OCI-LY7 (cell line): ENCODE measurements around the gene AXIN1. TPM values are rescaled to one million over a fixed set of nuclear protein-coding genes. Genes with fewer than 3 reads are reported as not detected.
"Not testable (repeated sequence)": the region's sequence is repeated elsewhere in the genome, so short reads cannot be mapped to it uniquely, and the experiment has no call there.

ENCODE experiments used
- BruUV-seq: library from RNA; stranded (reverse); fragments of 400-500 nt; replicated peaks from 2 replicates; lab custom pipeline; 2021; lab: Mats Ljungman, UMichigan
- CTCF ChIA-PET: fragments of 300-600 bp; sonication (Branson Sonifier 250); formaldehyde crosslinking; loops from one replicate; lab custom pipeline; 2022; ENCODE audit warnings: antibody characterized with exemption; ENCODE audit not compliant: unreplicated experiment; lab: Charles Lee
- POLR2A ChIA-PET: fragments of 300-600 bp; sonication (Branson Sonifier 250); formaldehyde crosslinking; loops from one replicate; lab custom pipeline; 2022; ENCODE audit warnings: antibody characterized with exemption; lab: Charles Lee
- DNase-seq: peaks from one replicate; pipeline ENCODE4 v3.0.0-alpha.2; 2015; ENCODE audit warnings: low spot score
- H2AFZ ChIP-seq: fragments of 200-600 bp; sonication (generic), shearing (Covaris generic); 2 replicates; pipeline ENCODE4 v1.6.1; 2014; ENCODE audit warnings: mild to moderate bottlenecking, antibody characterized with exemption, low read length, moderate library complexity
- H3K27ac ChIP-seq: fragments of 200-600 bp; sonication (generic); 2 replicates; pipeline ENCODE4 v1.5.1; 2014; ENCODE audit warnings: mixed run types, low read depth, mild to moderate bottlenecking, moderate library complexity, low read length, inconsistent platforms; ENCODE audit not compliant: poor library complexity, severe bottlenecking
- H3K36me3 ChIP-seq: fragments of 200-600 bp; sonication (generic); 2 replicates; pipeline ENCODE4 v1.6.1; 2014; ENCODE audit warnings: mild to moderate bottlenecking, antibody characterized with exemption, low read length, moderate library complexity, mixed read lengths; ENCODE audit not compliant: insufficient read depth
- H3K4me1 ChIP-seq: fragments of 200-600 bp; sonication (generic); 2 replicates; pipeline ENCODE4 v1.5.1; 2014; ENCODE audit warnings: mild to moderate bottlenecking, low read length; ENCODE audit not compliant: insufficient read depth, poor library complexity, severe bottlenecking
- H3K4me2 ChIP-seq: fragments of 200-600 bp; sonication (generic); 2 replicates; pipeline ENCODE4 v1.6.1; 2014; ENCODE audit warnings: mild to moderate bottlenecking, low read length
- H3K4me3 ChIP-seq: fragments of 200-600 bp; sonication (generic); 2 replicates; pipeline ENCODE4 v1.5.1; 2014; ENCODE audit warnings: mild to moderate bottlenecking, low read depth, low read length; ENCODE audit not compliant: poor library complexity, severe bottlenecking
- H3K79me2 ChIP-seq: fragments of 200-600 bp; sonication (generic); 2 replicates; pipeline ENCODE4 v1.6.1; 2016; ENCODE audit warnings: low read depth, mild to moderate bottlenecking, low read length, moderate library complexity, mixed read lengths; ENCODE audit not compliant: insufficient read depth
- H3K9me2 ChIP-seq: fragments of 200-600 bp; sonication (generic); 2 replicates; pipeline ENCODE4 v1.6.1; 2016; ENCODE audit warnings: mild to moderate bottlenecking, low read length, mixed read lengths; ENCODE audit not compliant: insufficient read depth
- H3K9me3 ChIP-seq: fragments of 200-600 bp; sonication (generic); 2 replicates; pipeline ENCODE4 v1.6.1; 2014; ENCODE audit warnings: mild to moderate bottlenecking, mixed run types, low read length, mixed read lengths
- H4K20me1 ChIP-seq: fragments of 200-600 bp; sonication (generic); 2 replicates; pipeline ENCODE4 v1.6.1; 2014; ENCODE audit warnings: mild to moderate bottlenecking, antibody characterized with exemption, low read length, moderate library complexity, mixed read lengths; ENCODE audit not compliant: insufficient read depth
- EZH2phosphoT487 ChIP-seq: fragments of 200-600 bp; sonication (generic); IDR thresholded peaks from 2 replicates; pipeline ENCODE4 v1.6.1; 2018; ENCODE audit warnings: low read depth, borderline replicate concordance, mild to moderate bottlenecking, mixed run types, antibody characterized with exemption, low read length, moderate library complexity, mixed read lengths
- intact Hi-C: fragments of 100-400 bp; cut with micrococcal nuclease; formaldehyde crosslinking; loops from one replicate; pipeline ENCODE4 v1.10.0; 2022; ENCODE audit not compliant: unreplicated experiment
- total RNA-seq, 2 experiments: library from RNA; depleted of rRNA in 1 of 2; stranded (reverse); fragments of >200 nt in 1 of 2; shearing (Covaris generic) in 1 of 2; gene quantifications; 2 replicates each; pipeline ENCODE4 v1.2.3, GENCODE V29; 2014 to 2022
- TF ChIP-seq, protein P1 (sequence below): fragments of 200-600 bp; sonication (generic); conservative IDR thresholded peaks from 2 replicates; pipeline ENCODE4 v1.5.1; 2014; ENCODE audit warnings: mild to moderate bottlenecking, antibody characterized with exemption, low read length, moderate library complexity, mixed read lengths

AXIN1 gene
- total RNA-seq, 2 experiments from 2014 or later: 29.0 to 30.3 TPM

DNA sequence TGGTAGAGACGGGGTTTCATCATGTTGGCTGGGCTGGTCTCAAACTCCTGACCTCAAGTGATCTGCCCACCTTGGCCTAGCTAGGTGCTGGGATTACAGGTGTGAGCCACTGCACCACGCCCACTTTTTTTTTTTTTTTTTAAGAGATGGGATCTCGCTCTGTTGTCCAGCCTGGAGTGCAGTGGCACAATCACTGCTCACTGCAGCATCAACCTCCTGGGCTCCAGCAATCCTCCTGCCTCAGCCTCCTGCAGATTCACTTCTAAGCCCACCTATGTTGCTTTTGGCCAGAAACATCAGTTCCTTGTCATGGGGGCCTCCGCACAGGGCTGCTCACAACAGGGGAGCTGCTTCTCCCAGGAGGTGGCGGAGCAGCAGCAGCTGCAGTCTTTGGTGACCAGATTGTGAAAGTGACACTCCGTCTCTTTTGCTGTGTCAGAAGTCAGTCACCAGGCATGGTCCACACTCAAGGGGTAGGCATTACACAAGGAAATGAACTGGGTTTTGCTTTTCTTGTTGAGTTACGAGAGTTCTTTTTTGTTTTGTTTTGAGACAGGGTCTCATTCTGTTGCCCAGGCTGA lies 40.0 kb upstream of the AXIN1 start:
- CTCF ChIA-PET: interaction anchor here (0.9 kb wide), 1 partner anchor 105 kb away, joined by 3 read pairs; no protein-coding TSS in a partner anchor
- Histone ChIP-seq H3K4me1 (peaks cover 8% of the 10 kb centered on the region), H3K27ac (no peak overlapping the region), H3K79me2 (no peaks in the 10 kb centered on the region), H3K4me3 (no peak overlapping the region), H3K36me3 (peaks cover 5% of the 10 kb centered on the region; the same call in 1 of the 2 replicates), H4K20me1 (no peaks in the 10 kb centered on the region), H3K9me2 (no peaks in the 10 kb centered on the region), H3K9me3 (peaks cover 5% of the 10 kb centered on the region), H3K4me2 (no peak overlapping the region), H2AFZ (no peak overlapping the region)
- intact Hi-C loops: loop anchor here (5.0 kb wide), 1 partner anchor 105 kb away; no protein-coding TSS in a partner anchor
- no peak for DNase-seq
- no peak for TF ChIP-seq EZH2phosphoT487
- TF ChIP-seq, protein P1, sequence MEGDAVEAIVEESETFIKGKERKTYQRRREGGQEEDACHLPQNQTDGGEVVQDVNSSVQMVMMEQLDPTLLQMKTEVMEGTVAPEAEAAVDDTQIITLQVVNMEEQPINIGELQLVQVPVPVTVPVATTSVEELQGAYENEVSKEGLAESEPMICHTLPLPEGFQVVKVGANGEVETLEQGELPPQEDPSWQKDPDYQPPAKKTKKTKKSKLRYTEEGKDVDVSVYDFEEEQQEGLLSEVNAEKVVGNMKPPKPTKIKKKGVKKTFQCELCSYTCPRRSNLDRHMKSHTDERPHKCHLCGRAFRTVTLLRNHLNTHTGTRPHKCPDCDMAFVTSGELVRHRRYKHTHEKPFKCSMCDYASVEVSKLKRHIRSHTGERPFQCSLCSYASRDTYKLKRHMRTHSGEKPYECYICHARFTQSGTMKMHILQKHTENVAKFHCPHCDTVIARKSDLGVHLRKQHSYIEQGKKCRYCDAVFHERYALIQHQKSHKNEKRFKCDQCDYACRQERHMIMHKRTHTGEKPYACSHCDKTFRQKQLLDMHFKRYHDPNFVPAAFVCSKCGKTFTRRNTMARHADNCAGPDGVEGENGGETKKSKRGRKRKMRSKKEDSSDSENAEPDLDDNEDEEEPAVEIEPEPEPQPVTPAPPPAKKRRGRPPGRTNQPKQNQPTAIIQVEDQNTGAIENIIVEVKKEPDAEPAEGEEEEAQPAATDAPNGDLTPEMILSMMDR: no peak
- no TSS peak for BruUV-seq
- POLR2A ChIA-PET: no interaction called here

DNA sequence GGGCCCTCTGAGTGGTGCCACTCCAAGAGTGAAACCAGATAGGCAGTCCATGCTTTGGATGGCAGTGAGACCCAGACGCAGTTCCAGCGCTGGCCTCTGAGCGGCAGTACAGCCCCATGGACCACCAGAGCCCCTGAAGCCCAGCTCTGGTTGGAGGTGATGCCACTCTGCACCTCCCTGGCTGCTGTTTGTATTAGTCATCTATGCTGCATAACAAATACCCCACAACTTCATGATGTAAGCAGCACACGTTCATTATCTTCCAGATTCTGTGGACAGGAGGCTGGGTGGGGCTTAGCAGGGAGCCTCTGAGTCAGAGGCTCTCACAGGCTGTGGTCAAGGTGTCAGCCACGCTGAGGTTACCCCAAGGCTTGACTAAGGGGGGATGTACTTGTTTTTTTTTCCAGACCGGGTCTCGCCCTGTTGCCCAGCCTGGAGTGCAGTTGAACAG lies 39.4 kb upstream of the AXIN1 start:
- Histone ChIP-seq H3K4me3 (no peak overlapping the region), H3K4me2 (no peak overlapping the region), H3K27ac (no peak overlapping the region), H3K79me2 (no peaks in the 10 kb centered on the region), H3K4me1 (peaks cover 8% of the 10 kb centered on the region), H2AFZ (no peak overlapping the region), H3K9me3 (peaks cover 5% of the 10 kb centered on the region), H3K36me3 (peaks cover 5% of the 10 kb centered on the region; the same call in 1 of the 2 replicates), H3K9me2 (no peaks in the 10 kb centered on the region), H4K20me1 (no peaks in the 10 kb centered on the region)
- TF ChIP-seq, protein P1: peak; percentile 86
- no peak for TF ChIP-seq EZH2phosphoT487
- no TSS peak for BruUV-seq
- intact Hi-C loops: loop anchor here (5.0 kb wide), 1 partner anchor 105 kb away; no protein-coding TSS in a partner anchor
- CTCF ChIA-PET: interaction anchor here (0.9 kb wide), 1 partner anchor 105 kb away, joined by 3 read pairs; no protein-coding TSS in a partner anchor
- POLR2A ChIA-PET: no interaction called here
- DNase-seq: peak; percentile 65

DNA sequence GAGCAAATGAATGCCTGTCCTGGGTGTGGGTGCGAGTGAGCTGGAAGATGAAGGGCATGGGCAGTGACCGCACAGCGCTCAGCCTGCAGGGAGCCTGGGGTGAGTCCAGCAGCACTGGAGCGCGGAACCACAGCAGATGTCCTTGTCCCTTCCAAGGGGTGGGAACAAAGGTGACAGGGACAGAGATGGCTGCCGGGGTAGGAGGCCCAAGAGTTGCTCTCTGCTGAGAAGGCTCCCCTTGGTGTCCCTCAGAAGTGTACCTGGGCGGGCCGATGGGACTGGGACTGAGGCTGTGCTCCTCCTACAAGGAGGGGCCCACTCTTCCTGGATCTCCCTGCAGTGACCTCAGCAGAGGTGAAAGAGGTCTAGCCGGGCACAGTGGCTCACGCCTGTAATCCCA lies 36.8 kb upstream of the AXIN1 start:
- no peak overlapping the region for H3K27ac ChIP-seq
- H4K20me1 ChIP-seq: no peaks in the 10 kb centered on the region
- no peaks in the 10 kb centered on the region for H3K79me2 ChIP-seq
- peaks cover 5% of the 10 kb centered on the region for H3K9me3 ChIP-seq
- POLR2A ChIA-PET: no interaction called here
- no peak for DNase-seq
- H3K36me3 ChIP-seq: peaks cover 5% of the 10 kb centered on the region; the same call in 1 of the 2 replicates
- intact Hi-C loops: no loop called here
- H3K4me2 ChIP-seq: no peak overlapping the region
- CTCF ChIA-PET: no interaction called here
- no peak overlapping the region for H3K4me3 ChIP-seq
- H3K4me1 ChIP-seq: peaks cover 4% of the 10 kb centered on the region
- TF ChIP-seq, protein P1: no peak
- no peak for TF ChIP-seq EZH2phosphoT487
- H3K9me2 ChIP-seq: no peaks in the 10 kb centered on the region
- no TSS peak for BruUV-seq
- no peak overlapping the region for H2AFZ ChIP-seq

DNA sequence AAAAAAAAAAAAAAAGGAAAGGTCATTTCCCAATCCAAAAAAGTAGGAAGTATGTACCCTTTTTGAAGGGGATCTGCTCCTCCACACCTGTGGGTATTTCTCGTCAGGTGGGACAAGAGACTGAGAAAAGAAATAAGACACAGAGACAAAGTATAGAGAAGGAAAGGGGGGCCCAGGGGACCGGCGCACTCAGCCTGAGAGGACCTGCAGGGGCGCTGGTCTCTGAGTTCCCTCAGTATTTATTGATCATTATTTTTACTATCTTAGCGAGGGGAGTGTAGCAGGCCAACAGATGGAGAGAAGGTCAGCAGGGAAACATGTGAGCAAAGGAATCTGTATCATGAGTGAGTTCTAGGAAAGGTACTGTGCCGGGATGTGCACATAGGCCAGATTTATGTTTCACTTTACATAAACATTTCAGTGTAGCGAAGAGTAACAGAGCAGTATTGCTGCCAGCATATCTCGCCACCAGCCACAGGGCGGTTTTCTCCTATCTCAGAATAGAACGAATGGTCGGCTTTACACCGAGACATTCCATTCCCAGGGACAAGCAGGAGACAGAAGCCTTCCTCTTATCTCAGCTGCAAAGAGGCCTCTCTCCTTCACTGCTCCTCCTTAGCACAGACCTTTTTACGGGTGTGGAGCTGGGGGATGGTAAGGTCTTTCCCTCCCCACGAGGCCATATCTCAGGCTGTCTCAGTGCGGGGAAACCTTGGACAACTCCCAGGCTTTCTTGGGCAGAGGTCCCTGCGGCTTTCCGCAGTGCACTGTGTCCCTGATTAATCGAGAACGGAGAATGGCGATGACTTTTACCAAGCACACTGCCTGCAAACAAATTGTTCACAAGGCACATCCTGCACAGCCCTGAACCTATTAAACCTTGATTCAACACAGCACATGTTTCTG lies 35.5 kb upstream of the AXIN1 start:
- H4K20me1 ChIP-seq, BruUV-seq, intact Hi-C loops, H3K79me2 ChIP-seq, H3K27ac ChIP-seq, H3K9me3 ChIP-seq, H3K4me2 ChIP-seq, CTCF ChIA-PET, H3K4me3 ChIP-seq, POLR2A ChIA-PET, H3K9me2 ChIP-seq, DNase-seq, H2AFZ ChIP-seq, H3K36me3 ChIP-seq: not testable (repeated sequence)
- H3K4me1 ChIP-seq: peaks cover 13% of the 10 kb centered on the region
